GM12892 (cell line): Measurements from ENCODE around the gene ACER3.

ENCODE experiments used
- POLR2A ChIP-seq: IDR thresholded peaks from 2 replicates; pipeline ENCODE4 v1.6.1; 2011; ENCODE audit warnings: low read depth, low read length, control low read depth
- POLR2AphosphoS5 ChIP-seq: IDR thresholded peaks from 2 replicates; pipeline ENCODE4 v1.6.1; 2011; ENCODE audit warnings: low read depth, low read length, control low read depth

- TF ChIP-seq POLR2AphosphoS5 (no peak), POLR2A (no peak)
Measured at GRCh38 chr11:77071077-77071476, 210.4 kb downstream of the ACER3 start.
